Islet of Langerhans (tissue), 1 donor: ENCODE measurements around the gene PRICKLE2.

ENCODE experiments used
- FAIRE-seq: peaks from one replicate; lab custom pipeline; 2011; peaks lifted over from hg19 to GRCh38; lab: Jason Lieb, UNC

PRICKLE2 gene

GRCh38 chr3:64253689-64254088, 28.4 kb upstream of the PRICKLE2 start:
- no peak for FAIRE-seq

DNA sequence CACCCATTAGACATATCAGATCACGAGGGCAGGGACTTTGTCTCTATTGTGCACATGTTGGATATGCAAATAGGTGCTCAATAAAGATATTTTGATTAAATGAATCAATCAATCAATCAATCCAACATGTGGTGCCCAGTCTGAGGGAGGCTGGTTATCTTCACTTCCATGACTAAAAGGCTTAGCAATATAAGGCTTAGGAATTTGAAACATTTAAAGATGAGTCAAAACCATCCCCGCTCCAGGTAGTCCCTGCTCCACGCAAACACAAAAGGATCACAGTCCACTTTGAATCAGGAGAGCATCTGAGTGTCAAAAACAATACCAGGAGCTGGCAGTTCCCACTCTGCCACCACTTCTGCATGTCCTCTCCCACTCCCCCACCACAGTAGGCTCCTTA, 25.8 kb upstream of the PRICKLE2 start:
- FAIRE-seq = no peak

- FAIRE-seq = no peak
Observed at GRCh38 chr3:64247991-64248646, 22.9 kb upstream of the PRICKLE2 start.

- FAIRE-seq = no peak
Observed at GRCh38 chr3:64244011-64244942, 19.0 kb upstream of the PRICKLE2 start.

GRCh38 chr3:64242435-64242834, 17.2 kb upstream of the PRICKLE2 start:
- FAIRE-seq = no peak

DNA sequence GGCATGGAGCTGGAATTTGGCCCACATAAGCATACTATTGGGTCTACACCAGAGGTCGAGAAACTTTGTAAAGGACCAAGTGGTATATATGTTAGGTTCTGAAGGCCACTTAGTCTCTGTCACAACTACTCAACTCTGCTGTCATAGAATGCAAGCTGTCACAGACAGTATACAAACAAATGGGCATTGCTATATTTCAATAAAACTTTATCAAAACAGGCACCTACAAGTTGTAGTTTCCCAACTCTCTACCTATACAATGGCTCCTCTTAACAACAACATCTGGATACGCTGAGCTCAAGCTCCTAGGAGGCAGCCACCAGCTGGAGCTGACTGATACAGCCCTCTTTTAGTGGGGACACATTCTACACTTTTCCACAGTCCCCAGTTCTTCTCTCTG, 15.7 kb upstream of the PRICKLE2 start:
- FAIRE-seq = no peak

- no peak for FAIRE-seq
Observed at GRCh38 chr3:64240396-64240795, 15.1 kb upstream of the PRICKLE2 start.

DNA sequence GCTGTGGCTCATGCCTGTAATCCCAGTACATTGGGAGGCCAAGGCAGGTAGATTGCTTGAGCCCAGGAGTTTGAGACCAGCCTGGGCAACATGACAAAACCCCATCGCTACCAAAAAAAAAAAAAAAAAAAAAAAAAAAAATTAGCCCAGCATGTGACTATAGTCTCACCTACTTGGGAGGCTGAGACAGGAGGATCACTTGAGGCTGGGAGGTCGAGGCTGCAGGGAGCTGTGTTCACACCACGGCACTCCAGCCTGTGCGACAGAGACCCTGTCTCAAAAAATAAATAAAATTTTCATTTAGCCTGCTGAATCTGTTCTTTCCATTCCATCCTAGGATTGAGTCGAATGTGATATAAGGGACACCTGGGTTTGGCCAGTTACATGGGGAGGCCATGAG, 14.6 kb upstream of the PRICKLE2 start:
- no peak for FAIRE-seq

DNA sequence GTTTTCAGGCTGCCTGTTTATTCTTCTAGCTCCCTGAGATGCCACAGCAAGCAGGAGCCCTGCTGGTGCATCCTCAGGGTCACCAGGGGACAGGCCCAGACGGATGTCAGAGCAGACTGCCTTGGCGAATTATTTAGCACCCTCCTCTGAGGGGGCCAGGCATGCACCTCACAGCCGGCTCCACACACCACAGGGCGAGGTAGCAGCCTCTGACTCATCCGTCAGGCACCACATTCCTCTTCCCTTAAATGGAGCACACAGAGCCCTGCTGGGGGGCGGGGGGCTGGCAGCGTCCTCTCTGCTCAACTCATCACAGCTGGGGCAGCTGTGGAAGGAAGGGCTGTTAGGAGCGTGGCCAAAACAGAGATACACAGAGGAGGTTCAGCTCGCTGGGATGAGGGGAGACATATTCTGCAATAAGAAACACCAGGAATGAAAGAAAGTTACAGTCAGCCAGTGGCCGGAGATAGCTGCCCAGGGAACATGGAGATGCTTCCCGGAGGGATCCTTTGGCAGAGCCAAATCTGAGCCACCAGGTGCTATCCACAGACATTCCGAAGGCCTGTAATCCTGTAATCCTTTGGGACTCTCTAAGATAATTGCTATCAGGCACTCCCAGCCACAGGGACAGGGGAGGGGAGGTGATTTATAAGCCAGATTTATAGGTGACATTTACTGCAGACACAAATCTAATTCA, 13.9 kb upstream of the PRICKLE2 start:
- no peak for FAIRE-seq

GRCh38 chr3:64237083-64237482, 11.8 kb upstream of the PRICKLE2 start:
- no peak for FAIRE-seq

- no peak for FAIRE-seq
Observed at GRCh38 chr3:64235605-64236004, 10.3 kb upstream of the PRICKLE2 start.

- no peak for FAIRE-seq
Observed at GRCh38 chr3:64234571-64234970, 9.3 kb upstream of the PRICKLE2 start.

- FAIRE-seq = no peak
Observed at GRCh38 chr3:64232821-64233220, 7.6 kb upstream of the PRICKLE2 start.

DNA sequence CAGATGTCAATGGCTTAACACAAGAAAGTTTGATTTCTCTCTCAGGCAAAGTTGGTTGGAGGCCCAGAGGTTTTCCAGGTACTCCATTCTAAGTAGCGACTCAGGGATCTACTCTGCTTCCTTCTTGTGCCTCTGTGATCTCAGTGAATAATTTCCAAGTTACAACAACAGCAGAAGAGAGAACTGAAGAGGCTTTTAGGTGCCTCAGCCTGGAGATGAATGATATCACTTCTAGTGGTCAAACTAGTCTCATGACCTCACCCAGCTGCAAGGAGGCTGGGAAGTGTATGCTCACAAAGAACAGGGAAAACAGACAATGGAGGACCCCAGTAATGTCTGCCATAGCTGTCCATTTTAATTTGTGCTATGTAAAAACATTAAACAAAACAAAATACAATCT, 4.6 kb upstream of the PRICKLE2 start:
- no peak for FAIRE-seq

DNA sequence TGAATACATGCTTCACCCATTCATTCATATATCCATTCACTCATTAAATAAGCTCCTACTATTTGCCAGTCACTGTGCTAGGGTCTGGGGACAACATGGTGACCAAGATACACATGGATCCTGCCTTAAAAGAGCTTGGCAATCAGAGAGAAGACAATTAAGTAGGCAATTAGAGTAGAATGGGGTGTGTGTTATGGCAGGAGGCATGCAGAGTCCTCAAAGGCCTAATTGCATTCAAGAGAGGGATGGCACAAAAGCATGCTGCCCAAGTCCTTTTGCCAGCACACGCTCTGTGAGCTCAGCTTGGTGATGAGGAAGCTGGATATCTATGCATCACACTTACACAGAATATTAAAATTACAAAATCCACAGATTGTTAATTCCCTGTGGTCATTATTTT, 2.8 kb upstream of the PRICKLE2 start:
- no peak for FAIRE-seq

GRCh38 chr3:64226730-64227129, 1.5 kb upstream of the PRICKLE2 start:
- FAIRE-seq = no peak

DNA sequence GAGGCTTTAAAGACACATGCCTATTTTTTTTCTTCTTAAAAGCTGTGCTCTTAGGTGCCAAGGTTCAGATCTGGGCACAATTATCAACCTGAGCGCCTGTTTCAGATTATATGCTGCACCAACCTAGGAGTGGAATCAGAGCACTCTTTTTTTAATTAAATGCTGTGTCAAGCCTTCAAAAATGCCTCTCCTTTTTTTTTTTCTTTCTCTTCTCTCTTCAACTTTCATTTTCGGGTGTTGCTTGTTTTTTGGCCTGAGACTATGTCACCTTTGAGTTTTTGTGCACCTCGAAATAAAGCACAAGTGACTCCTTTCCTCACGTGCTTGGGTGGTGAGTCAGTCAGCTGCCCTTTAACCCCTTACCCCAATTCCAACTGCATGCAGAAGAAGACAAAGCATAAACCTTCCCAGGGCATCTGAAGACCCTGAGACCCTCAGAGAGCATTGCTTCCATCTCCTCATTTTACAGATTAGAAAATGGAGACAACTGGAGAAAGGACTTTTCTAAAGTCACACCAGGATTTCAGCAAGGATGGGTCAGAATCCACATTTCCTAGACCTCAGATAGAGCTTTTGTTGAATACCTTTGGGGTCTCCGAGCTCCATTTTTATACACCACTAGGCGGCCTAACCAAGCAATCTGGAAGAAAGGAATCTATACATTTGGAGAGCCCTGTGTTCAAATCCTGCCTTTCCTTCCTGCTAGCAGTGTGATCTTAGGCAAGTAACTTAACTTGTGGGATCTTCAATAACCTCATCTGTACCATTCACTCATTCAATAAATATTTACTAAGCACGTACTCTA, 631 bp upstream of the PRICKLE2 start:
- no peak for FAIRE-seq

DNA sequence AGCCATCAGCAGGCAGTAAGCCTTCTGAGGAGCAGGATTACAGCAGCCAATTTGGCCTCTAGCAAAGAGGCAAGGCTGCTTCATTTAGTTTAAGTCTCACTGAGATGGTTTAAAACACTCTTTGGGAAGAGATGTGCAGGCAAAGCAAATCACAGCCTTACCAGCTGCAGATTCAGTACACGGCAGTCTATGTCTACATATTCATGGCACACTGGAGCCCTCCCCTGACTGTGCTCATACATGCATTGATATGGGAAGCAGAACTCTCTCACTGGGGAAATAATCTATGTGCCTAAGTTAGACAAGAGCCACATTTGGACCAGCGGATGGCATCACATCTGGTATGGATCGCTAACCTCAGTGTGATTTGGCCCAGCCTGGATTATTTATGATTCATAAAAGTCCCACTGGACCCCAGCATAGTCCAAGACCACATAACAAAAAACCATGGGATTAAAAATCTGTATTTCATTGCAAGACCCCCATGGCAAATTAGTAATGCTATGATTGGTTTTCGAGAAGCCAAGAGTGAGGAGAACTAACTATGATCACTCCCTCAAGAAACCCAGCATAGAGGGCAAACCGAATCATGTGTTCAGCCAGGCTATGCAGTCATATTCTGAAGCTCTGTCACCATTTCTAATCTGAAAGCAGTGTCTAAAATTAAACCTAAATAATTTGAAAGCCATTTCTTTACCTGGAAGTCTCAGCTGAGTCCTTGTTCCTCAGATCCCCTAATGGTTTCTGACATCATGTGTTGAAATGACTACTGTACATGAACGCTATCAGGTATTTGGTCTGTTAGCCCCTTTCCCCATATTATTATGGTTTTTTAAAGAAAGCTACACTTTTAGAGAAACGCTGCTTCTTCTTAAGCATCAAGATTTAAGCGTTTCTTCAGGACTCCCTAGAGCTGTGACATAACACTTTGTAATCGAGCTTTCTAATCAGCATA, 1.2 kb downstream of the PRICKLE2 start:
- peak; percentile 36 for FAIRE-seq

DNA sequence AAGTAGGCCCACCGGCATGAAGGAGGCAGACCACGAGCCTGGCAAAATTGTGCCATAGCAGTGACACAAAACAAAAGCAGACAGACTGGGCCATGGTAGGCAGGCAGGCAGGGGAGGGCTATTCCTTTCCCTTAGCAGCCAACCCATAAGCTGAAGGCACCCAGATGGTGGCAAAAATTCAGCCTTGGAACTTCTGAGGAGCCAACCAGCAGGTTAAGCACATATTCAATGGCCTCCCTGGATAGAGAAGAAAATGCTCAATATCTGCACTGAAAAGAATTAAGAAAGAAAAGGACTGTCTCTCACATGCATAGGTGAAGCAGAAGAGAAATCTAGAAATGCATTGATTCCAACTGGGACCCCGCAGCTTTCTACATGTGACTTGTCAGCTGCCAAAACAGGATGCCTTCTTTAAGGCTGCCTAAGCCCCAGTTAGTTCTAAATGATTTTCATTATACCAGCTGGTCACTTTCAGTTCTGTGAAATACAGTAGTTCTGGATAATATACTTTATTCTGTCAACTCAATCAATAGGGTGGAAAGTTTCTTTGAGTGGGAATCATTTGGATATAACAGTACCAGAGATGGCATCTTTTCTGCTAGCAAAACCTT, 2.7 kb downstream of the PRICKLE2 start:
- no peak for FAIRE-seq

- no peak for FAIRE-seq
Observed at GRCh38 chr3:64221571-64222257, 3.6 kb downstream of the PRICKLE2 start.
